IPS-NIHi7 (cell line): Measurements from ENCODE around the gene TMBIM4.
"Not testable (repeated sequence)": the region's sequence is repeated elsewhere in the genome, so short reads cannot be mapped to it uniquely, and the experiment has no call there.

Experiments
- DNase-seq: peaks from one replicate; pipeline ENCODE4 v3.0.0; 2012; ENCODE audit warnings: mixed read lengths; ENCODE audit errors: extremely low spot score

Gene TMBIM4

GRCh38 chr12:66184822-66185221, 15.0 kb upstream of the TMBIM4 start:
- not testable (repeated sequence) for DNase-seq

- DNase-seq = no peak
These were observed 13.2 kb upstream of the TMBIM4 start for GRCh38 chr12:66182956-66183355.

DNA sequence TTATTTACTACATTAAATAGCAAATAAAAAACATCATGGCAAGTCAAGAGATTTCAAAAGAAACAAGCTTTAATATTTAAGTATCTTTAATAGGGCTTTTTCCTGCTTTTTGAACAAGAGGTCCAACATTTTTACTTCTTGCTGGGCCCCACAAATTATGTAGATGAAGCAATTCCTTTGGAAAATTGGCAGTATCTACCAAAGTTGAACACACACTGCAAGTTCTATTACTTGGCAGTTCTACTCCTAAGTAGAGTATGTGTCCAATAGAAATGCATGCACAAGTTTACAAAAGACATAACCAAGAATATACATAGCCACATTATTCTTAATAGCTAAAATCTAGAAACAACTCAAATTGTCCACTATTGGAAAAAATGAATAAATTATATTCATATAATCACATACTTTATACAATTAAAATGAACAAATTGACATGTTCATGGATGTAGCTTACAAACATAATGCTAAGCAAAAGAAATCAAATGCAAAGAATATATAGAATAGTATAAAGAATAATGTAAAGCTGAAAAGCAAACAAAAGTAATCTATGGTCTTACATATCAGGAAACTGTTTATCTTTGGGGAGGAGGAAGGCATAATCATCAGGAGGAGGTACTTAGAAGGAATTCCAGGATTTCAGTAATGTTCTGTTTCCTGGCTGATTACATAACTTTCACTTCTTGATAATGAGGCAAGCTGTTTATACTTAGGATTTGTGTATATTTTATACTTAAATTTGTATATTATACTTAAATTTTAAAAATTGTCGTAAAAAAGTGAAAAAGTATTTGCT, 6.5 kb upstream of the TMBIM4 start:
- no peak for DNase-seq

DNA sequence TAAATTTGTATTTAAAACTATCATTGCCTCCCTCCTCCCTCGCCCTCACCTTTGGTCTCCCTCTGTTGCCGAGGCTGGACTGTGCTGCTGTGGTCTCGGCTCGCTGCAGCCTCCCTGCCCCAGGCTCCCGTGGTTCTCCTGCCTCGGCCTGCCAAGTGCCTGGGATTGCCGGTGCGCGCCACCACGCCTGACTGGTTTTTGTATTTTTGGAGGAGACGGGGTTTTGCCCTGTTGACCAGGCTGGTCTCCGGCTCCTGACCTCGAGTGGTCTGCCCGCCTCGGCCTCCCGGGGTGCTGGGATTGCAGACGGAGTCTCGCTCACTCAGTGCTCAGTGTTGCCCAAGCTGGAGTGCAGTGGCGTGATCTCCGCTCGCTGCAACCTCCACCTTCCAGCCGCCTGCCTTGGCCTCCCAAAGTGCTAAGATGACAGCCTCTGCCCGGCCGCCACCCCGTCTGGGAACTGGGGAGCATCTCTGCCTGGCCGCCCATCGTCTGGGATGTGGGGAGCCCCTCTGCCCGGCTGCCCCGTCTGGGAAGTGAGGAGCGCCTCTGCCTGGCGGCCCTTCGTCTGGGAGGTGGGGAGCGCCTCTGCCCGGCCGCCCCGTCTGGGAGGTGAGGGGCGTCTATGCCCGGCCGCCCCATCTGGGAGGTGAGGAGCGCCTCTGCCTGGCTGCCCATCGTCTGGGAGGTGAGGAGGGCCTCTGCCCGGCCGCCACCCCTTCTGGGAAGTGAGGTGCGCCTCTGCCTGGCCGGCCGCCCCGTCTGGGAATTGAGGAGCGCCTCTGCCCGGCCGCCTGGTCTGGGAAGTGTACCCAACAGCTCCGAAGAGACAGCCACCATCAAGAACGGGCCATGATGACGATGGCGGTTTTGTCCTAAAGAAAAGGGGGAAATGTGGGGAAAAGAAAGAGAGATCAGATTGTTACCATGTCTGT, 4.9 kb upstream of the TMBIM4 start:
- DNase-seq = not testable (repeated sequence)

- no peak for DNase-seq
These were observed 810 bp upstream of the TMBIM4 start for GRCh38 chr12:66170606-66171005.

DNA sequence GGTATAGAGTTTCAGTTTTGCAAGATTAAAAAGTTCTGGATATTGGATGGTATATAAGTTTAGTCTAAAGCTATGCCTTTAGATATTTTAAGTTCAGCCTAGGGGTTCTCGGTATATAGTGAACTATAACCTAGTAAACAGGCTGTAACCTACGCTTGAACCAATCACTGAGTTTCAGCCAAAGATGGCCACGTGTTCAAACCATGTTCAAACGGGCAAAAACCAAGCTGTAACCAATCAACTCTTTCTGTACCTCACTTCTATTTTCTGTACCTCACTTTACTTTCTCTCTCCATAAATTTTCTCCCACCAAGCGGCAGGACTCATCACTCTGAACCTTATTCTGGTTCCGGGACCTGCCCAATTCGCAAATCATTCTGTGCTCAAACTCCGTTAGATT, 1.4 kb downstream of the TMBIM4 start:
- DNase-seq = no peak

DNA sequence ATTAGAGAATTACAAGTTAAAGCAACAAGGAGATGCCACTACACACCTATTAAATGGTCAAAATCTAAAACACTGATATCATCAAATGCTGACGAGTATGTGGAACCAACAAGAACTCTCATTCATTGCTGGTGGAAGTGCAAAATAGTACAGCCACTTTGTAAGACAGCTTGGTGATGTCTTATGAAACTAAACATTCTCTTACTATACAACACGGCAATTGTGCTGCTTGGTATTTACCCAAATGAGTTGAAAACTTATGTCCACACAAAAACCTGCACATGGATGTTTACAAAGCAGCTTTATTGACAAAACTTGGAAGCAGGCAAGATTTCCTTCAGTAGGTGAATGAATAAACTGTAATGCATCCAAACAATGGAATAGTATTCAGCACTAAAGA, 3.2 kb downstream of the TMBIM4 start:
- DNase-seq = no peak

DNA sequence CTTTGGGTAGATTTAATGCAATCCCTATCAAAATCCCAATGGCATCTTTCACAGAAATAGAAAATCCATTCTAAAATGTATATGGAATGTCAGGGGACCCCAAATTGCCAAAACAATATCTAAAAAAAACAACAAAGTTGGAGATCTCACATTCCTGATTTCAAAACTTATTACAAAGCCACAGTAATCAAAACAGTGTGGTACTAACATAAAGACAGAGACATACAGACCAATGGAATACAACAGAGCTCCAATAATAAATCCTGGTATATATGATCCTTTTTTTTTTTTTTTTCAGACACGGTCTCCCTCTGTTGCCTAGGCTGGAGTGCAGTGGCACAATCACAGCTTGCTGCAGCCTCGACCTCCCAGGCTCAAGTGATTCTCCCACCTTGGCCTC, 4.7 kb downstream of the TMBIM4 start:
- no peak for DNase-seq

GRCh38 chr12:66164349-66164821, 5.4 kb downstream of the TMBIM4 start:
- DNase-seq = no peak

DNA sequence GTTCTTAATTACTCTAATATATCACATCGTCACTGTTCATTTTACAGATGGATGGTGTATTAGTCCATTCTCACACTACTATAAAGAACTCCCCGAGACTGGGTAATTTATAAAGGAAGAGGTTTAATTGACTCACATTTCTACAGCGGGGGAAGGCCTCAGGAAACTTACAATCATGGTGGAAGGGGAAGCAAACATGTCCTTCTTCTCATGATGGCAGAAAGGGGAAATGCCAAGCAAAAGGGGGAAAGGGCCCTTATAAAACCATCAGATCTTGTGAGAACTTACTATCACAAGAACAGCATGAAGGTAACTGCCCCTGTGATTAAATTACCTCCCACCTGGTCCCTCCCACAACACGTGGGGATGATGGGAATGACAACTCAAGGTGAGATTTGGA, 6.5 kb downstream of the TMBIM4 start:
- DNase-seq = no peak

- no peak for DNase-seq
These were observed 7.1 kb downstream of the TMBIM4 start for GRCh38 chr12:66162701-66163100.

GRCh38 chr12:66160704-66161103, 9.1 kb downstream of the TMBIM4 start:
- no peak for DNase-seq

DNA sequence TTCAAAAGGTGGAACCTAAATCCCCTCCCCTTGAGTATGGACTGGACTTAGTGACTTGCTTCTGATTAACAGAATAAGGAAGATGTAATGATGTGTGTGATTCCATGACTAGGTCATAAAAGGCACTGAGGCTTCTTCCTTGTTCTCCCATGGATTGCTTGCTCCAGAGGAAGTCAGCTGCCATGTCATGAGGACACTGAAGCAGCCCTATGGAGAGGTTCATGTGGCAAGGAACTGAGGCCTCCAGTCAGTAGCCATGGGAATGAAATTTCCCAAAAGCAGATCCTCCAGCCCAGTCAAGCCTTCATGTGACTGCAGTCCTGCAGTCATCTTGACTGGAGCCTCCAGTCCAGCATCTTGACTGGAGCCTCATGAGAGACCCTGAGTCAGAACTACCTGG, 10.7 kb downstream of the TMBIM4 start:
- DNase-seq = no peak

- DNase-seq = no peak
These were observed 13.1 kb downstream of the TMBIM4 start for GRCh38 chr12:66156654-66157053.

DNA sequence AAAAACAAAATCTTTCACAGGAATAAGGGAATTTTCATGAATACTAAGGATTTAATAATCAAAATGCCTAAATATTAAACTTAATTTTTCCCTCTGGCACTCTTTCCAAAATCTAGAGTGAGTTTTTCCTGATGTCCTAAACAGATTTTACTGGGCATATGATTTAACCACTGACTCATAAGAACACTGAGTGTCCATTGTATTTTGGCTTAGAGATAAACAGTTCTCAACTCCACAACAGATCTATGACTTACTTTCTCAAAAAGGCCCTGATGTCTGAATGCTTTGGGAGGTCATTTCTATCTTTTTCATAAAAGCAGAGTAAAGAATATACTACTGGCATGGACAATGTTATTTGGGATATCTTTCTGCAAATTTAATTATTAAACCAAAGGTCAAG, 15.0 kb downstream of the TMBIM4 start:
- DNase-seq = no peak

DNA sequence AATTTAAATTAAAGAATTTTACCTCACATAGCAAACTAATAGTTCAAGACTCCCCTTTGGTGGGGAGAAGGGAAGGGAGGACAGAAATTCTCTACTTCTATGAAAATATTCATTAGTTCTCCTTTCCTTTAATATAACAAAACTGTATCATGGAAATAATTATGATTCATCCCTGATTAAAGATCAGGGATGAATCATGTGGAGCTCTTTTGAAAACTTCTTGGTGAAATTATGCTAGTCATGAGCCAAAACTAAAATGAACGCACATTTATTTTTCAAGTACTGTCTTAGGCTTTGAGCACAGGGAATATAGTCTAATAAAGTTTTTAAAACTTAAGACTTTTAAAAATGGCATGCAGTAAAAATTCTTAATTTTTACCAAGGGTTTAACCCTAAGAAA, 17.1 kb downstream of the TMBIM4 start:
- DNase-seq = no peak

- DNase-seq = no peak
These were observed 19.9 kb downstream of the TMBIM4 start for GRCh38 chr12:66149702-66150398.

- DNase-seq = peak; percentile 61
These were observed 24.7 kb downstream of the TMBIM4 start for GRCh38 chr12:66144791-66145754.

DNA sequence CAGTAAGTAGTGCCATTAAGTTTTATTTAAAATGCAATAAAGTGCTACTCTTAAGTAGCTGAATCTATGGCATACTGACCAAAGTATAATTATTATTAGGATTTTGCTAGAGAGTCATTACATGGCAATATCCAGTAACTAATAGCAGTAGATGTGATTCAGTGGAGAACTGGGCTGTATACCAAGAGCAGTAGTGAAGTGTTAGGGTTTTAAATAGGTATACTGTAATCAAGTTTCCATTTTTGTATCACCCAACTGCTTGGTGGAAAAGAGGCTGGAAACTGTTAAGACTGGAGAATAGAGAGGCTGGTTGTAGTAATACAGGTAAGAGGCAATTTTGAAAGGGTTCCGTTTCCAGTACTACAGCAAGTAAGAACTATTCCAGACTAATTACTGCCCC, 25.9 kb downstream of the TMBIM4 start:
- no peak for DNase-seq

- no peak for DNase-seq
These were observed 27.0 kb downstream of the TMBIM4 start for GRCh38 chr12:66142826-66143225.

DNA sequence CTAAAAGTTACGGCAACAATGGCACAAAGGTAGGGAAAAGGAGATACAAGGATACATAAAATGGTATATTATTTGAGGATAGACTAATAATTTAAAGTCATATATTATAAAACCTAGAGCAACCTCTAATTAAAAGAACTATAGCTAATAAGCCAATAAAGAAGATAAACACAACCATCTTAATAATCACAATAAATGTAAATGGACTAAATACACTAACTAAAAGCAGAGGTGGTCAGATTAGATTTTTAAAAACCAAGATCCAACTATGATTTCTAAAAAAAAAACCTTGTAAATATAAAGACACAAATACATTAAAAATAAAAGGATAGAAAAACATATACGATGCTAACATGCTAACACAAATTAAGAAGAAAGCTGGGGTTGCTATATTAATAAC, 28.5 kb downstream of the TMBIM4 start:
- no peak for DNase-seq
